HEK293 (cell line): ENCODE results near the gene TBX3.

ENCODE experiments used
- SALL2 ChIP-seq: fragments of 450-650 bp; formaldehyde crosslinking; IDR thresholded peaks from 2 replicates; pipeline ENCODE4 v1.5.0; 2017; ENCODE audit warnings: missing biosample characterization, mild to moderate bottlenecking, missing genetic modification characterization, borderline replicate concordance
- ZBTB1 ChIP-seq: fragments of 450-650 bp; formaldehyde crosslinking; IDR thresholded peaks from 2 replicates; pipeline ENCODE4 v1.5.1; 2016; ENCODE audit warnings: missing biosample characterization, missing genetic modification characterization
- ZBTB7A ChIP-seq: fragments of 450-650 bp; formaldehyde crosslinking; IDR thresholded peaks from 2 replicates; pipeline ENCODE4 v1.5.1; 2016; ENCODE audit warnings: low read depth, missing biosample characterization, missing genetic modification characterization
- ZFHX2 ChIP-seq: fragments of 450-650 bp; formaldehyde crosslinking; conservative IDR thresholded peaks from 2 replicates; pipeline ENCODE4 v1.5.1; 2016; ENCODE audit warnings: missing biosample characterization, missing genetic modification characterization
- ZNF146 ChIP-seq: fragments of 450-650 bp; formaldehyde crosslinking; IDR thresholded peaks from 2 replicates; pipeline ENCODE4 v1.5.1; 2016; ENCODE audit warnings: missing biosample characterization, missing genetic modification characterization
- ZNF24 ChIP-seq: fragments of 450-650 bp; formaldehyde crosslinking; IDR thresholded peaks from 2 replicates; pipeline ENCODE4 v1.5.1; 2016; ENCODE audit warnings: missing biosample characterization, missing genetic modification characterization
- ZNF274 ChIP-seq, 2 experiments: fragments of 200-500 bp in 1 of 2; fragments of 450-650 bp in 1 of 2; sonication (Bioruptor generic) in 1 of 2; formaldehyde crosslinking in 1 of 2; IDR thresholded peaks; 2 replicates each; pipeline versions ENCODE4 v1.5.1 to v1.6.1; 2014 to 2016; ENCODE audit warnings: borderline replicate concordance in 1 of 2, inconsistent platforms in 1 of 2, low read length in 1 of 2, missing biosample characterization in 1 of 2, missing genetic modification characterization in 1 of 2
- ZNF404 ChIP-seq: fragments of 450-650 bp; formaldehyde crosslinking; IDR thresholded peaks from 2 replicates; pipeline ENCODE4 v1.5.1; 2017; ENCODE audit warnings: missing biosample characterization, missing genetic modification characterization
- ZNF514 ChIP-seq: fragments of 450-650 bp; formaldehyde crosslinking; IDR thresholded peaks from 2 replicates; pipeline ENCODE4 v1.5.1; 2016; ENCODE audit warnings: missing biosample characterization, missing genetic modification characterization
- ZNF558 ChIP-seq: fragments of 450-650 bp; formaldehyde crosslinking; IDR thresholded peaks from 2 replicates; pipeline ENCODE4 v1.5.1; 2016; ENCODE audit warnings: missing biosample characterization, missing genetic modification characterization
- ZNF670 ChIP-seq: fragments of 450-650 bp; formaldehyde crosslinking; IDR thresholded peaks from 2 replicates; pipeline ENCODE4 v1.5.1; 2016; ENCODE audit warnings: missing biosample characterization, missing genetic modification characterization, low read depth
- ZNF677 ChIP-seq: fragments of 450-650 bp; IDR thresholded peaks from 2 replicates; pipeline ENCODE4 v1.5.0; 2018; ENCODE audit warnings: missing biosample characterization, mild to moderate bottlenecking, missing genetic modification characterization, moderate library complexity
- TF ChIP-seq, protein P1 (sequence below): fragments of 450-650 bp; formaldehyde crosslinking; IDR thresholded peaks from 2 replicates; pipeline ENCODE4 v1.5.1; 2016; ENCODE audit warnings: missing biosample characterization, missing genetic modification characterization

GRCh38 chr12:114691196-114691595, 7.2 kb upstream of the TBX3 start:
- TF ChIP-seq ZNF514 (tag by site-specific recombination): no peak
- TF ChIP-seq, protein P1, sequence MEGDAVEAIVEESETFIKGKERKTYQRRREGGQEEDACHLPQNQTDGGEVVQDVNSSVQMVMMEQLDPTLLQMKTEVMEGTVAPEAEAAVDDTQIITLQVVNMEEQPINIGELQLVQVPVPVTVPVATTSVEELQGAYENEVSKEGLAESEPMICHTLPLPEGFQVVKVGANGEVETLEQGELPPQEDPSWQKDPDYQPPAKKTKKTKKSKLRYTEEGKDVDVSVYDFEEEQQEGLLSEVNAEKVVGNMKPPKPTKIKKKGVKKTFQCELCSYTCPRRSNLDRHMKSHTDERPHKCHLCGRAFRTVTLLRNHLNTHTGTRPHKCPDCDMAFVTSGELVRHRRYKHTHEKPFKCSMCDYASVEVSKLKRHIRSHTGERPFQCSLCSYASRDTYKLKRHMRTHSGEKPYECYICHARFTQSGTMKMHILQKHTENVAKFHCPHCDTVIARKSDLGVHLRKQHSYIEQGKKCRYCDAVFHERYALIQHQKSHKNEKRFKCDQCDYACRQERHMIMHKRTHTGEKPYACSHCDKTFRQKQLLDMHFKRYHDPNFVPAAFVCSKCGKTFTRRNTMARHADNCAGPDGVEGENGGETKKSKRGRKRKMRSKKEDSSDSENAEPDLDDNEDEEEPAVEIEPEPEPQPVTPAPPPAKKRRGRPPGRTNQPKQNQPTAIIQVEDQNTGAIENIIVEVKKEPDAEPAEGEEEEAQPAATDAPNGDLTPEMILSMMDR: no peak
- no peak for TF ChIP-seq ZBTB7A
- TF ChIP-seq ZNF24 (tag by site-specific recombination): no peak
- no peak for TF ChIP-seq SALL2 (tag by site-specific recombination)
- no peak for TF ChIP-seq ZBTB1 (tag by site-specific recombination)
- TF ChIP-seq ZNF146: no peak
- TF ChIP-seq ZNF404: no peak
- no peak for TF ChIP-seq ZFHX2
- TF ChIP-seq ZNF274 (IDR thresholded peaks at IDR 0.05; ENCODE audit: low read length): no peak
- no peak for TF ChIP-seq ZNF274 (tag by site-specific recombination; IDR thresholded peaks at IDR 0.05; ENCODE audit: borderline replicate concordance)
- no peak for TF ChIP-seq ZNF670 (tag by site-specific recombination)
- TF ChIP-seq ZNF677 (tag by site-specific recombination): no peak
- TF ChIP-seq ZNF558 (tag by site-specific recombination): no peak
